WTC11 (cell line): ENCODE results near the gene IRAK2.

Experiments used
- ELF4 ChIP-seq: sonication (generic); formaldehyde crosslinking; IDR thresholded peaks from 2 replicates; pipeline ENCODE4 v1.8.1; 2022; ENCODE audit warnings: low read depth, mild to moderate bottlenecking, moderate library complexity, missing genetic modification reagents
- ESRRA ChIP-seq: sonication (generic); formaldehyde crosslinking; IDR thresholded peaks from 2 replicates; pipeline ENCODE4 v1.8.1; 2022; ENCODE audit warnings: mild to moderate bottlenecking, missing genetic modification reagents, borderline replicate concordance
- KAT7 ChIP-seq: sonication (generic); formaldehyde crosslinking; IDR thresholded peaks from 2 replicates; pipeline ENCODE4 v1.8.1; 2023; ENCODE audit warnings: missing genetic modification reagents, mild to moderate bottlenecking, borderline replicate concordance
- NFE2L1 ChIP-seq: sonication (generic); formaldehyde crosslinking; IDR thresholded peaks from 2 replicates; pipeline ENCODE4 v1.8.1; 2023; ENCODE audit warnings: missing genetic modification reagents
- NR1H2 ChIP-seq: sonication (generic); formaldehyde crosslinking; IDR thresholded peaks from 2 replicates; pipeline ENCODE4 v1.9.0; 2021; ENCODE audit warnings: mild to moderate bottlenecking, moderate library complexity, missing genetic modification reagents
- USF2 ChIP-seq: sonication (generic); formaldehyde crosslinking; IDR thresholded peaks from 2 replicates; pipeline ENCODE4 v1.8.1; 2023; ENCODE audit warnings: mild to moderate bottlenecking, missing genetic modification reagents, moderate library complexity
- ZNF423 ChIP-seq: fragments of 250-450 bp; sonication (Bioruptor Pico); IDR thresholded peaks from 2 replicates; pipeline ENCODE4 v2.1.2; 2022; ENCODE audit warnings: mild to moderate bottlenecking, moderate library complexity
- ZNF671 ChIP-seq: fragments of 250-450 bp; sonication (Bioruptor Pico); IDR thresholded peaks from 2 replicates; pipeline ENCODE4 v1.8.0; 2021; ENCODE audit warnings: mild to moderate bottlenecking
- TF ChIP-seq, protein P1 (sequence below): fragments of 200-600 bp; IDR thresholded peaks from 2 replicates; pipeline ENCODE4 v1.8.0; 2022; ENCODE audit warnings: antibody characterized with exemption
- TF ChIP-seq, protein P2 (sequence below): sonication (generic); formaldehyde crosslinking; IDR thresholded peaks from 2 replicates; pipeline ENCODE4 v1.8.0; 2022; ENCODE audit warnings: mild to moderate bottlenecking, missing genetic modification reagents
- TF ChIP-seq, protein P3 (sequence below): sonication (generic); formaldehyde crosslinking; IDR thresholded peaks from 2 replicates; pipeline ENCODE4 v1.8.1; 2023; ENCODE audit warnings: mild to moderate bottlenecking, missing genetic modification reagents, borderline replicate concordance
- TF ChIP-seq, protein P4 (sequence below): sonication (generic); formaldehyde crosslinking; IDR thresholded peaks from 2 replicates; pipeline ENCODE4 v1.8.1; 2022; ENCODE audit warnings: missing genetic modification reagents, borderline replicate concordance
- TF ChIP-seq, protein P5 (sequence below): sonication (generic); formaldehyde crosslinking; IDR thresholded peaks from 2 replicates; pipeline ENCODE4 v1.8.0; 2022; ENCODE audit warnings: mild to moderate bottlenecking, missing genetic modification reagents

GRCh38 chr3:10188804-10189556, 24.3 kb downstream of the IRAK2 start:
- TF ChIP-seq, protein P1, sequence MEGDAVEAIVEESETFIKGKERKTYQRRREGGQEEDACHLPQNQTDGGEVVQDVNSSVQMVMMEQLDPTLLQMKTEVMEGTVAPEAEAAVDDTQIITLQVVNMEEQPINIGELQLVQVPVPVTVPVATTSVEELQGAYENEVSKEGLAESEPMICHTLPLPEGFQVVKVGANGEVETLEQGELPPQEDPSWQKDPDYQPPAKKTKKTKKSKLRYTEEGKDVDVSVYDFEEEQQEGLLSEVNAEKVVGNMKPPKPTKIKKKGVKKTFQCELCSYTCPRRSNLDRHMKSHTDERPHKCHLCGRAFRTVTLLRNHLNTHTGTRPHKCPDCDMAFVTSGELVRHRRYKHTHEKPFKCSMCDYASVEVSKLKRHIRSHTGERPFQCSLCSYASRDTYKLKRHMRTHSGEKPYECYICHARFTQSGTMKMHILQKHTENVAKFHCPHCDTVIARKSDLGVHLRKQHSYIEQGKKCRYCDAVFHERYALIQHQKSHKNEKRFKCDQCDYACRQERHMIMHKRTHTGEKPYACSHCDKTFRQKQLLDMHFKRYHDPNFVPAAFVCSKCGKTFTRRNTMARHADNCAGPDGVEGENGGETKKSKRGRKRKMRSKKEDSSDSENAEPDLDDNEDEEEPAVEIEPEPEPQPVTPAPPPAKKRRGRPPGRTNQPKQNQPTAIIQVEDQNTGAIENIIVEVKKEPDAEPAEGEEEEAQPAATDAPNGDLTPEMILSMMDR, result no peak
- no peak for TF ChIP-seq ZNF671 (CRISPR knock-in tag)
- TF ChIP-seq, protein P2, sequence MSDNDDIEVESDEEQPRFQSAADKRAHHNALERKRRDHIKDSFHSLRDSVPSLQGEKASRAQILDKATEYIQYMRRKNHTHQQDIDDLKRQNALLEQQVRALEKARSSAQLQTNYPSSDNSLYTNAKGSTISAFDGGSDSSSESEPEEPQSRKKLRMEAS, result no peak
- TF ChIP-seq NFE2L1 (CRISPR knock-in tag), result no peak
- TF ChIP-seq, protein P3, sequence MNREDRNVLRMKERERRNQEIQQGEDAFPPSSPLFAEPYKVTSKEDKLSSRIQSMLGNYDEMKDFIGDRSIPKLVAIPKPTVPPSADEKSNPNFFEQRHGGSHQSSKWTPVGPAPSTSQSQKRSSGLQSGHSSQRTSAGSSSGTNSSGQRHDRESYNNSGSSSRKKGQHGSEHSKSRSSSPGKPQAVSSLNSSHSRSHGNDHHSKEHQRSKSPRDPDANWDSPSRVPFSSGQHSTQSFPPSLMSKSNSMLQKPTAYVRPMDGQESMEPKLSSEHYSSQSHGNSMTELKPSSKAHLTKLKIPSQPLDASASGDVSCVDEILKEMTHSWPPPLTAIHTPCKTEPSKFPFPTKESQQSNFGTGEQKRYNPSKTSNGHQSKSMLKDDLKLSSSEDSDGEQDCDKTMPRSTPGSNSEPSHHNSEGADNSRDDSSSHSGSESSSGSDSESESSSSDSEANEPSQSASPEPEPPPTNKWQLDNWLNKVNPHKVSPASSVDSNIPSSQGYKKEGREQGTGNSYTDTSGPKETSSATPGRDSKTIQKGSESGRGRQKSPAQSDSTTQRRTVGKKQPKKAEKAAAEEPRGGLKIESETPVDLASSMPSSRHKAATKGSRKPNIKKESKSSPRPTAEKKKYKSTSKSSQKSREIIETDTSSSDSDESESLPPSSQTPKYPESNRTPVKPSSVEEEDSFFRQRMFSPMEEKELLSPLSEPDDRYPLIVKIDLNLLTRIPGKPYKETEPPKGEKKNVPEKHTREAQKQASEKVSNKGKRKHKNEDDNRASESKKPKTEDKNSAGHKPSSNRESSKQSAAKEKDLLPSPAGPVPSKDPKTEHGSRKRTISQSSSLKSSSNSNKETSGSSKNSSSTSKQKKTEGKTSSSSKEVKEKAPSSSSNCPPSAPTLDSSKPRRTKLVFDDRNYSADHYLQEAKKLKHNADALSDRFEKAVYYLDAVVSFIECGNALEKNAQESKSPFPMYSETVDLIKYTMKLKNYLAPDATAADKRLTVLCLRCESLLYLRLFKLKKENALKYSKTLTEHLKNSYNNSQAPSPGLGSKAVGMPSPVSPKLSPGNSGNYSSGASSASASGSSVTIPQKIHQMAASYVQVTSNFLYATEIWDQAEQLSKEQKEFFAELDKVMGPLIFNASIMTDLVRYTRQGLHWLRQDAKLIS (CRISPR knock-in tag), result no peak
- TF ChIP-seq, protein P4, sequence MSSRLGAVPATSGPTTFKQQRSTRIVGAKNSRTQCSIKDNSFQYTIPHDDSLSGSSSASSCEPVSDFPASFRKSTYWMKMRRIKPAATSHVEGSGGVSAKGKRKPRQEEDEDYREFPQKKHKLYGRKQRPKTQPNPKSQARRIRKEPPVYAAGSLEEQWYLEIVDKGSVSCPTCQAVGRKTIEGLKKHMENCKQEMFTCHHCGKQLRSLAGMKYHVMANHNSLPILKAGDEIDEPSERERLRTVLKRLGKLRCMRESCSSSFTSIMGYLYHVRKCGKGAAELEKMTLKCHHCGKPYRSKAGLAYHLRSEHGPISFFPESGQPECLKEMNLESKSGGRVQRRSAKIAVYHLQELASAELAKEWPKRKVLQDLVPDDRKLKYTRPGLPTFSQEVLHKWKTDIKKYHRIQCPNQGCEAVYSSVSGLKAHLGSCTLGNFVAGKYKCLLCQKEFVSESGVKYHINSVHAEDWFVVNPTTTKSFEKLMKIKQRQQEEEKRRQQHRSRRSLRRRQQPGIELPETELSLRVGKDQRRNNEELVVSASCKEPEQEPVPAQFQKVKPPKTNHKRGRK (CRISPR knock-in tag), result no peak
- no peak for TF ChIP-seq ZNF423 (CRISPR knock-in tag)
- no peak for TF ChIP-seq USF2 (CRISPR knock-in tag)
- TF ChIP-seq, protein P5, sequence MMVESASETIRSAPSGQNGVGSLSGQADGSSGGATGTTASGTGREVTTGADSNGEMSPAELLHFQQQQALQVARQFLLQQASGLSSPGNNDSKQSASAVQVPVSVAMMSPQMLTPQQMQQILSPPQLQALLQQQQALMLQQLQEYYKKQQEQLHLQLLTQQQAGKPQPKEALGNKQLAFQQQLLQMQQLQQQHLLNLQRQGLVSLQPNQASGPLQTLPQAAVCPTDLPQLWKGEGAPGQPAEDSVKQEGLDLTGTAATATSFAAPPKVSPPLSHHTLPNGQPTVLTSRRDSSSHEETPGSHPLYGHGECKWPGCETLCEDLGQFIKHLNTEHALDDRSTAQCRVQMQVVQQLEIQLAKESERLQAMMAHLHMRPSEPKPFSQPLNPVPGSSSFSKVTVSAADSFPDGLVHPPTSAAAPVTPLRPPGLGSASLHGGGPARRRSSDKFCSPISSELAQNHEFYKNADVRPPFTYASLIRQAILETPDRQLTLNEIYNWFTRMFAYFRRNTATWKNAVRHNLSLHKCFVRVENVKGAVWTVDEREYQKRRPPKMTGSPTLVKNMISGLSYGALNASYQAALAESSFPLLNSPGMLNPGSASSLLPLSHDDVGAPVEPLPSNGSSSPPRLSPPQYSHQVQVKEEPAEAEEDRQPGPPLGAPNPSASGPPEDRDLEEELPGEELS (CRISPR knock-in tag), result no peak
- TF ChIP-seq ELF4, result no peak
- no peak for TF ChIP-seq KAT7 (CRISPR knock-in tag)
- no peak for TF ChIP-seq NR1H2 (CRISPR knock-in tag)
- no peak for TF ChIP-seq ESRRA (CRISPR knock-in tag)
